ENCODE measurements around the gene VPS13A.
"Not testable (repeated sequence)": the region's sequence is repeated elsewhere in the genome, so short reads cannot be mapped to it uniquely, and the experiment has no call there.

DNA sequence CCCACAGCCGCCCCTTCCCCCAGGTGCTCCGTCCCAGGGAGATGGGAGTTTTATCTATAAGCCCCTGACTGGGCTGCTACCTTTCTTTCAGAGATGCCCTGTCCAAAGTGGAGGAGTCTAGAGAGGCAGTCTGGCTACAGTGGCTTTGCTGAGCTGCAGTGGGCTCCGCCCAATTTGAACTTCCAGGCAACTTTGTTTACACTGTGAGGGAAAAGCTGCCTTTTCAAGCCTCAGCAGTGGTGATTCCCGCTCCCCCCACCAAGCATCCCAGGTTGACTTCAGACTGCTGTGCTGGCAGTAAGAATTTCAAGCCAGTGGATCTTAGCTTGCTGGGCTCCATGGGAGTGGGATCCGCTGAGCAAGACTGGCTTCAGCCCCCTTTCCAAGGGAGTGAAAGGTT is 90.4 kb downstream of the VPS13A start:
- TF ChIP-seq, protein P1, sequence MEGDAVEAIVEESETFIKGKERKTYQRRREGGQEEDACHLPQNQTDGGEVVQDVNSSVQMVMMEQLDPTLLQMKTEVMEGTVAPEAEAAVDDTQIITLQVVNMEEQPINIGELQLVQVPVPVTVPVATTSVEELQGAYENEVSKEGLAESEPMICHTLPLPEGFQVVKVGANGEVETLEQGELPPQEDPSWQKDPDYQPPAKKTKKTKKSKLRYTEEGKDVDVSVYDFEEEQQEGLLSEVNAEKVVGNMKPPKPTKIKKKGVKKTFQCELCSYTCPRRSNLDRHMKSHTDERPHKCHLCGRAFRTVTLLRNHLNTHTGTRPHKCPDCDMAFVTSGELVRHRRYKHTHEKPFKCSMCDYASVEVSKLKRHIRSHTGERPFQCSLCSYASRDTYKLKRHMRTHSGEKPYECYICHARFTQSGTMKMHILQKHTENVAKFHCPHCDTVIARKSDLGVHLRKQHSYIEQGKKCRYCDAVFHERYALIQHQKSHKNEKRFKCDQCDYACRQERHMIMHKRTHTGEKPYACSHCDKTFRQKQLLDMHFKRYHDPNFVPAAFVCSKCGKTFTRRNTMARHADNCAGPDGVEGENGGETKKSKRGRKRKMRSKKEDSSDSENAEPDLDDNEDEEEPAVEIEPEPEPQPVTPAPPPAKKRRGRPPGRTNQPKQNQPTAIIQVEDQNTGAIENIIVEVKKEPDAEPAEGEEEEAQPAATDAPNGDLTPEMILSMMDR (IDR thresholded peaks at IDR 0.05): not testable (repeated sequence)
- TF ChIP-seq ZFX (IDR thresholded peaks at IDR 0.05; ENCODE audit: borderline replicate concordance): not testable (repeated sequence)
